Mucosa of stomach (tissue), 1 donor: ENCODE results near the gene SIAH2.

ENCODE experiments used
- H3K27me3 ChIP-seq: one replicate; pipeline ENCODE4 v1.7.0; 2013; ENCODE audit warnings: mild to moderate bottlenecking, low read length; ENCODE audit not compliant: control insufficient read depth, insufficient read depth
- H3K36me3 ChIP-seq: one replicate; pipeline ENCODE4 v1.7.0; 2013; ENCODE audit warnings: low read length; ENCODE audit not compliant: control insufficient read depth, insufficient read depth
- H3K4me1 ChIP-seq: one replicate; pipeline ENCODE4 v1.7.0; 2013; ENCODE audit warnings: mild to moderate bottlenecking, low read length; ENCODE audit not compliant: control insufficient read depth, insufficient read depth
- H3K4me3 ChIP-seq: one replicate; pipeline ENCODE4 v1.7.0; 2013; ENCODE audit warnings: low read length
- H3K9ac ChIP-seq: one replicate; pipeline ENCODE4 v1.7.0; 2013; ENCODE audit warnings: mild to moderate bottlenecking, low read length, moderate library complexity
- H3K9me3 ChIP-seq: one replicate; pipeline ENCODE4 v1.7.0; 2013; ENCODE audit warnings: mild to moderate bottlenecking, low read length, moderate library complexity; ENCODE audit not compliant: control insufficient read depth
- donor health status: Pancreatic carcinoma.

SIAH2 gene

DNA sequence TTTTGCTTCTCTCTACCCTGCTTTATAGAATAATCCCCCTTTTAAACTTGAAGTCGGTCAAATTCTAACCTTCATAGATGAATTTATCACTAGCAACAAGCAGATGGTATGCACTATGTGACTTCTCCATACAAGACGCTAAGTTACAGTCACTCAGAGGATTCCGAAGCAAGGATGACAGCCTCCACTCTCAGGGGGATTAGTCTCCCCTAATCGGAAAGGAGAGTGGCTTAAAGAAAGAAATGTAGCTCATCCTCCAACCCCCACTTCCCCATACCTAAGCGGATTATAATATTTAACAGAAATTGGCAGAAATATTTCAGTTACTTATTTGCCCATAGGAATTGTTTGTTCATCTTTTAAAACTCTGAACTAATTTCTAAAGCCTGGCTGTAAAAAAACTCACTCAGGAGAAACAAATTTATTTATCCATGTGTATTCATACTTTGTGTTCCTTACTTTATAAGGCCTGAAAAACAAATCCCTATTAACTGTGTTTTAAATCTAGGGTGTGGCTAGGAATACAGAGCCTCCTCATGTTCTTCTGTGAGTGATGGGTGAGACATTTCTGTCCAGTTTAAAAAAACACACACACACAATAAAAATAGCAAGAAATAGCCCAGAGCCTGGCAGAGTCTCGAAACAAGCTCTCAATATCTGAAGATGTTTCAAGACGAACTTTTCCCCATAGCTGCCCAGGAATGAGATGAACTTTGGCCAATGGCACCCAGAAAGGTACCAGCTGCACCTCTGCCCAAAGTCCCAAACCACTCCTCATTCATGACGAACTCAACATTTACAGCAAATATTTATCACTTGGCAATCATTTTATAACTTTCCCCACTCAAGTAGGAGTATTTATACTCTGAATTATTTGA lies 18.7 kb downstream of the SIAH2 start:
- H3K9ac ChIP-seq, result no peak overlapping the region
- no peaks in the 10 kb centered on the region for H3K9me3 ChIP-seq
- H3K4me1 ChIP-seq, result peaks cover 36% of the 10 kb centered on the region
- no peaks in the 10 kb centered on the region for H3K27me3 ChIP-seq
- peaks cover 6% of the 10 kb centered on the region for H3K36me3 ChIP-seq
- no peak overlapping the region for H3K4me3 ChIP-seq

DNA sequence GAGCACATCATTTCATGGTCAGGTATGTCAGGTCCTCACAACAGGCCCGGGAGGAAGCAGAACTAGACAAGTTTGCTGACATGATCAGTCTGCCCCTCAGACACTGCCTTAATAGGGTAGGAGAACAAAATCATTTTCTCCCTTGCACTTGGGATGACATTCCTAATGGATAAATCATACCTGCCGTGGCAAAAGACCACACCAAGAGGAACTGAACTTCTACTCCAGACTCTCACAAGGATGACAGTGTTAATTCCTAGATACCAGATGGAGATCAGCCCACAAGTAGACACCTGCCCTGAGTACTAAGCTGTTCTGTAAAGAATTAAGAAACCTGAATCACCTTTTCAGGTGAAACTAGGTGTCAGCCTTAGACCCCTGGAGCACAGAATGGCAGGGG lies 19.5 kb downstream of the SIAH2 start:
- Histone ChIP-seq H3K27me3 (no peaks in the 10 kb centered on the region), H3K36me3 (peaks cover 6% of the 10 kb centered on the region), H3K9me3 (no peaks in the 10 kb centered on the region), H3K9ac (no peak overlapping the region), H3K4me1 (peaks cover 34% of the 10 kb centered on the region), H3K4me3 (no peak overlapping the region)

DNA sequence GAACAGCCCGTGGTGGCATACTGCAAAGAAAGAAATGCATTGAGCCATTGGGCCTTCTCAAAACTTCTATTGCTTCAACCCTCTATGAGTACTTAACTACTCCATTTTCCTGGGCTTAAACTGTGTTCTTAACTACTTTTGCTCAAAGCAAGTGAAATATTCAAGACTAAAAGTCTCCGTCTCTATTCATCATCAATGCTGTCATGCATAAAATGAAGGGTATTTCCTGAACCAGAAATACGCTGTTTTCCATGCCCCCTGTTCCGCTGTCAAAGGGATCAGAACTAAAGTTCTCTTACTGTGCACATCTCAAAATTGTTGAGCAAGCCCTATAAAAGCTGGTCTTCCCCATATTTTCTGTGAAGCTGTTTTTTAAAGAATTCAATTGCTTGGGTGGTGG lies 20.3 kb downstream of the SIAH2 start:
- H3K9ac ChIP-seq, result no peak overlapping the region
- peaks cover 6% of the 10 kb centered on the region for H3K36me3 ChIP-seq
- peaks cover 34% of the 10 kb centered on the region for H3K4me1 ChIP-seq
- no peaks in the 10 kb centered on the region for H3K9me3 ChIP-seq
- no peak overlapping the region for H3K4me3 ChIP-seq
- no peaks in the 10 kb centered on the region for H3K27me3 ChIP-seq

DNA sequence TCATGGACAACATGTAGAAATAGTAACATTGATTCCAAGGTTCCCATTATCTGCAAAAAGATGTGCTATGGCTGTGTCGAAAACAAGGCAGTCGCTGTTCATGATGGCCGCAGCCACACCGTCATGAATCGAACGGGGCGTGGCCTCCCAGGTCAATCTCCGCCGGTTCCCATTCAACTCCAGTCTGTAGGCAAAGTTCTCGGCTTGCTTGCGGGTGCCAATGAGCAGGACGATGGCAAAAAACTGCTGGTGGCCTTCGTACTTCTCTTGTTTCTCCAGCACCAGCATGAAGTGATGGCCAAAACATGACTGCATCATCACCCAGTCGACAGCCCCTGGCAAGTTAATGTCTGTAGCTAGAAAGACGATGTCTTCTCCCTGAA lies 20.8 kb downstream of the SIAH2 start:
- no peaks in the 10 kb centered on the region for H3K27me3 ChIP-seq
- peaks cover 36% of the 10 kb centered on the region for H3K4me1 ChIP-seq
- no peak overlapping the region for H3K9ac ChIP-seq
- H3K9me3 ChIP-seq, result no peaks in the 10 kb centered on the region
- peaks cover 6% of the 10 kb centered on the region for H3K36me3 ChIP-seq
- no peak overlapping the region for H3K4me3 ChIP-seq

DNA sequence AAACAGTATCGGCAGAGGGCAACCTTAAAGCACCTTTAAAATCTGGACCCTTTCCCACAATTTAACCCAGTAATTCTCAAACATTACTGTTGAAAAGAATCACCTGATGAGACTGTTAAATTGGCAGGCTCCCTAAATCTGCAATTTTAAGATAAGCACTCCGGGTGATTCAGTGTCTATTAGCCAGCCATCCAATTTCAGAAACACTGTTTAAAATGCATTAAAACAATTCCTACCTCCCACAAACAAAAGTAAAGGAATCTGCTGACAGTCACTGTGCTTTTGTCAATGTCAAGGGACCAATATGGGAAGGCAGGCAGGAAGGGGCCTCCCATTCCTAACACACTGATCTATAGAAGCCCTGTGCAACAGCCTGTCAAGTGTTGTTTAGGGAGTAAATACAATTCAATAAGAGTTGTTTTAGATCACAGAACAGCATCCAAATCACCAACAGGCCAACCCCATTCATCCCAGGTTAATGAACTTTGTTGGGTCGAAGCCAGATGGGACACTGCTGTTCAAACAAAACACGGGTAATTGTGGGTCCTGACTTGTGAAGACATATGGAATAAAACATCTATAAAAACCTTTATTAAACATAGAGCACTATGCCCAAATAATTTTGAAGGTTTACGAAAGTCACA lies 21.4 kb downstream of the SIAH2 start:
- H3K9ac ChIP-seq, result no peak overlapping the region
- no peaks in the 10 kb centered on the region for H3K27me3 ChIP-seq
- peaks cover 6% of the 10 kb centered on the region for H3K36me3 ChIP-seq
- H3K9me3 ChIP-seq, result no peaks in the 10 kb centered on the region
- no peak overlapping the region for H3K4me3 ChIP-seq
- peaks cover 35% of the 10 kb centered on the region for H3K4me1 ChIP-seq

DNA sequence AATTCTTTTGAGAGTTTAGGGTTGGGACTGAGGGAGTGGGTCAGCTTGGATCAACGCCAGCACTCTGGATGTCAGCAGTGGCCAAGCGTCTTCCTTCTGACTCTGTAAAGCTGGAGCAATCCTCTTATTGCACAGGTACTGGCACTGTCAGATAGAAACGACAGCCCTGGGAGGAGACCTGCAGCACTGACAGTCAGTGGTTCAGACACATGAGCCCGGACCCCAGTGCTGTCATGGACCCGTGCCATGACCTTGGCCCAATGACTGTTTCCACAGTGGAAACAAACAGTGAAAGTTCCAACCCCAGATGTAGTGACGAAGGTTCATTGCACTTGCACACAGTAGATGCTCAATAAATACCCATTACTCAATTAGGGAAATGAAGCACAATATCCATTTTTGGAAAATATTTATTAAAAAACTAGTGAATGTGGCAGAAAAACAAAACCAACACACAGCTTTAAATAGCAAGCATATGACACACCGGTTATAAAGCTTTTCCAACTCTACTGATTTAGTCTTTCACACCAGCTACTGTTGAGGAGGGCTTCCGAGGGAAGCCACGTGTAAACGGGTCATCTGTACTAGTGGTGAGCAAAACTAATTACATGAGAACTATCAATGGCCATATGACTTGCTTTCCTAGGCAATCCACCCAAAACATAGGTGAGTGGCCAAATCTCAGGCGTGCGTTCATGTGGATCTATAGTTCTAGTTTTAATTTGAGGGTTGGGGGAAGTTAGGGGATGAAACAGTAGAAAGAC lies 22.1 kb downstream of the SIAH2 start:
- Histone ChIP-seq H3K27me3 (no peaks in the 10 kb centered on the region), H3K36me3 (peaks cover 6% of the 10 kb centered on the region), H3K9me3 (no peaks in the 10 kb centered on the region), H3K4me3 (no peak overlapping the region), H3K4me1 (peaks cover 30% of the 10 kb centered on the region), H3K9ac (no peak overlapping the region)

DNA sequence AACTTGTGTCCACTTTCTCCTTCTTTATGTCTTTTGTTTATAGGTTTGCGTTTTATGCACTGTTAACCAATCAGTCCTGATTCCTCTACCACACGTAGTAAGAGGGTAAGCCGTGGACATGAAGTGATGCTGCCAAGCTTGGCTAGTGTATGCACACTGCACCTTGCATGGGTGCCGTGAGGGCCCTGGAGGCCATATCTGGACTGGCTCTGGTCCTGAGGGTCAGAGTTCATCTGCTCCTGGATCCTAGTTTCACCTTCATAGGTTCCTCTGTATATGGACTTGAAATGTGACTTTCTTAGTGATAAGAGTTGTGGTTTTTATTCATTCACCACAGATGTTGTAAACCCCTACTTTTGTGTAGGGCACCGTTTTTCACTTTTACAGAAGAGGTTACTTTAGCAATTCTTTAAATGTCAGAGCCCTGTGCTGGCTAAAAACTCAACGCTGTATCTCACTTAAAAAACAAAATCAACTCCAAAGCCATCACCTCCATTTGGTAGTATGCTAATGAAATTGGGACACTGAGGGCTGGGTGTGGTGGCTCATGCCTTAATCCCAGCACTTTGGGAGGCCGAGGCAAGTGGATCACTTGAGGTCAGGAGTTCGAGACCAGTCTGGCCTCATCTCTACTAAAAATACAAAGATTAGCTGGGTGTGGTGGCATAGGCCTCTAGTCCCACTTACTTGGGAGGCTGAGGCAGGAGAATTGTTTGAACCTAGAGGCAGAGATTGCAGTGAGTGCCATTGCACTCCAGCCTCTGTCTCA lies 22.9 kb downstream of the SIAH2 start:
- H3K9me3 ChIP-seq, result no peaks in the 10 kb centered on the region
- no peaks in the 10 kb centered on the region for H3K27me3 ChIP-seq
- no peak overlapping the region for H3K4me3 ChIP-seq
- peaks cover 6% of the 10 kb centered on the region for H3K36me3 ChIP-seq
- H3K9ac ChIP-seq, result no peak overlapping the region
- peaks cover 28% of the 10 kb centered on the region for H3K4me1 ChIP-seq

DNA sequence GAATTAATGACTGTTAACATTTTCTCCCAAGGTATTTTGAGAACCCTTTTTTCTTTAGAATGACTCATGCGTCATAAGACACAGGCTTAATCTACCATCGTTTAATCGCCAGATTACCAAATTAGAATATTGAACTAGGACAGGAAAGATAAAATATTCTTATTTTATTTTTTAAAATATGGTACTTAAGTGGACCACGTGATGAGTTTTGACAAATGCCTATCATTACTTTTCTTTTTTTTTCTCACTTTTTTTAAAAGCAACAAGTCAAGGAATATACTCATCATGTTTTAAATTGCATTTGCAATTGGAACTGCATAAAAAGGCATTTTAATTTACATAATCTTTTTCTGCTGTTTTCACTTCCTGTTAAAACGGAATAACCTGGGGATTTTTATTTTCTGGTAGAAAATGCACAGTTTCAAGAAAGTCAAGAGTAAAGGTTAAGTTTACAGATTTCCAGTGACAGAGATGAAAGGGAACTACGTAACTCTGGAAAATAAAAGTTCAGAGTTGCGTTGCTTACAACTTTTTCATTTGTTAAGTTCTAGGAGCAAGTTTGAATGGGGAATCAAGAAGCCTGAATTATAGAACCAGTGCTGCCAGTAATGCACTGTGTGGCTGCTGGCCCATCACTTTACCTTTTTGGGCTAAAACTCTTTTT lies 23.6 kb downstream of the SIAH2 start:
- no peaks in the 10 kb centered on the region for H3K27me3 ChIP-seq
- peaks cover 6% of the 10 kb centered on the region for H3K36me3 ChIP-seq
- peaks cover 22% of the 10 kb centered on the region for H3K4me1 ChIP-seq
- H3K9me3 ChIP-seq, result no peaks in the 10 kb centered on the region
- no peak overlapping the region for H3K9ac ChIP-seq
- no peak overlapping the region for H3K4me3 ChIP-seq

DNA sequence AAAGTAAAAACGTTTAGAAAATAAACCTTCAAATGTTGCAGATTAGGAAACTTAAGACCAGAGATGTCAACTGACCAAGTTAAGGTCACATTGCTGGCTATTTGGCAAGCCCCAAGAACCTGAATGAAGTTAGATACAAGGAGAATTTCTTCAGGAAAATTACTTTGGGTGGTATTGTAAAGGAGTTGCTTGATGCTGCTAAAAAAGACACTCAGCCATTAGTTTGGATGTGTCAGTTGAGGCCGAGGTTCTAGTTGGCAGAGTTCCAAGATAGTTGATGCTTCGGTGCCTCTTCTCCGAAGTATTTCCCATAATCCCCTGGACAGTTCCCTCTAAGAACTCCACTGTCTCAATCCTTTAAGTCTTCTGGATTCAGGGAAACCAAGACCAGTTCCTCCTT lies 24.3 kb downstream of the SIAH2 start:
- Histone ChIP-seq H3K36me3 (peaks cover 6% of the 10 kb centered on the region), H3K9me3 (no peaks in the 10 kb centered on the region), H3K27me3 (no peaks in the 10 kb centered on the region), H3K4me3 (no peak overlapping the region), H3K4me1 (peaks cover 21% of the 10 kb centered on the region), H3K9ac (no peak overlapping the region)

DNA sequence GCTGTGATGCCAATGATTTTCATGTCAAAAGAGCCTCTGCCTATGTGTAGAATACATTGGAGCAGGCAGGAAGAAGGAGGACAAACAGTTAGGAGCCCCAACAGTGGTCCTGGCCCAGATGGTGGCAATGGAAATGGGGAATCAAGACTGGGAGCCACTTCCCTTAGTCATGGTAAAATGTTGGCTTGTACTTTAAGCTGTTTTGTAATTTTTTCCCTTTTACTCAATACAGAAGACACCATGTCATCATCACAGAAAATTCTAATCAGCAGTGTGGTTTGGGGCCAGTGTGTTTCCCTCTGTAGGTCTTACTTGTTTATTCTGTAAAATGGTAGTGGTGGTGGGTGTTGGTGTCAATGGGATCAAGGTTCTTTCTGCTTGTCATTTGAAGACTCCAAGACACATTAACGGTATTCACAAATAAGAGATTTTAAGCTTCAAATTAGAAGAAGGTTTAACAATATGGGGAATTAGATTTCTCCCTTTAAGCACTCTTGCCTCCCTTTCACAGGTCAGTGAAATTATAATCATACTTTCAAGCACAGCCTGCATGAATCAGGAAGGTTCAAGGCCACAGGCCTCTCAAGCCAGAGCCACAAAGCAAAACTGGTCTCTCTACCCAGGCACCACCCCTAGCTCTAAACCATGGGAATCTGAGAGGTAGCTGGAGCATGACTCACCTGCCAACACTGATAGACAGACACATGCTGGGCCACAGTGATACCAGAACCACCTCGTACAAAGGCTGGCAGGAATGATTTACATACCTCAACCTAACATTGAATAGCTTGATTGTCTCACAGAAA lies 24.9 kb downstream of the SIAH2 start:
- Histone ChIP-seq H3K9ac (no peak overlapping the region), H3K9me3 (no peaks in the 10 kb centered on the region), H3K4me3 (no peak overlapping the region), H3K4me1 (peaks cover 21% of the 10 kb centered on the region), H3K27me3 (no peaks in the 10 kb centered on the region), H3K36me3 (peaks cover 6% of the 10 kb centered on the region)
